ENCODE data around the gene MGLL.

- TF ChIP-seq CTCF (conservative IDR thresholded peaks at IDR 0.05 in 1 of 2, IDR thresholded peaks at IDR 0.05 in 1 of 2; ENCODE audit: extremely low read depth in 1 of 2, insufficient read depth in 1 of 2, low read depth in 1 of 2, low read length in 2 of 2), result no peak
- TF ChIP-seq EZH2 (IDR thresholded peaks at IDR 0.05; ENCODE audit: borderline replicate concordance, low read length), result no peak
These were observed 45.0 kb downstream of the MGLL start for GRCh38 chr3:127777332-127777731.
